Type B pancreatic cell (in vitro differentiated cells): ENCODE results near the gene SLC5A3. TPM values are rescaled to one million over a fixed set of nuclear protein-coding genes. Genes with fewer than 3 reads are reported as not detected.

Source experiments
- DNase-seq: peaks from one replicate; pipeline ENCODE4 v3.0.0; 2021; ENCODE audit warnings: mixed read lengths; ENCODE audit not compliant: unreplicated experiment; ENCODE audit errors: extremely low spot score
- H3K27ac Mint-ChIP-seq: 2 replicates; pipeline ENCODE4 v1.8.0; 2021; ENCODE audit warnings: mild to moderate bottlenecking, mixed read lengths
- H3K27me3 Mint-ChIP-seq: 2 replicates; pipeline ENCODE4 v1.8.0; 2021; ENCODE audit warnings: mixed read lengths
- H3K36me3 Mint-ChIP-seq: 2 replicates; pipeline ENCODE4 v1.8.0; 2021; ENCODE audit warnings: mixed read lengths
- H3K4me1 Mint-ChIP-seq: one replicate; pipeline ENCODE4 v1.8.0; 2021; ENCODE audit warnings: mixed read lengths; ENCODE audit not compliant: unreplicated experiment
- H3K4me3 Mint-ChIP-seq: 2 replicates; pipeline ENCODE4 v1.8.0; 2021; ENCODE audit warnings: mild to moderate bottlenecking, mixed read lengths
- H3K9me3 Mint-ChIP-seq: 2 replicates; pipeline ENCODE4 v1.8.0; 2021; ENCODE audit warnings: mixed read lengths
- total RNA-seq: library from RNA; stranded (reverse); gene quantifications from 2 replicates; pipeline ENCODE4 v1.2.1, GENCODE V29; 2021; ENCODE audit warnings: low replicate concordance
- TF ChIP-seq, protein P1 (sequence below): fragments of 200-600 bp; sonication (generic); conservative IDR thresholded peaks from 2 replicates; pipeline ENCODE4 v1.5.0; 2021; ENCODE audit warnings: antibody characterized with exemption, mild to moderate bottlenecking

Gene SLC5A3
- total RNA-seq, 1 donor from 2014 or later, result 28.8 TPM

- H3K27me3 Mint-ChIP-seq, result no peaks in the 10 kb centered on the region
- no peak for DNase-seq
- TF ChIP-seq, protein P1, sequence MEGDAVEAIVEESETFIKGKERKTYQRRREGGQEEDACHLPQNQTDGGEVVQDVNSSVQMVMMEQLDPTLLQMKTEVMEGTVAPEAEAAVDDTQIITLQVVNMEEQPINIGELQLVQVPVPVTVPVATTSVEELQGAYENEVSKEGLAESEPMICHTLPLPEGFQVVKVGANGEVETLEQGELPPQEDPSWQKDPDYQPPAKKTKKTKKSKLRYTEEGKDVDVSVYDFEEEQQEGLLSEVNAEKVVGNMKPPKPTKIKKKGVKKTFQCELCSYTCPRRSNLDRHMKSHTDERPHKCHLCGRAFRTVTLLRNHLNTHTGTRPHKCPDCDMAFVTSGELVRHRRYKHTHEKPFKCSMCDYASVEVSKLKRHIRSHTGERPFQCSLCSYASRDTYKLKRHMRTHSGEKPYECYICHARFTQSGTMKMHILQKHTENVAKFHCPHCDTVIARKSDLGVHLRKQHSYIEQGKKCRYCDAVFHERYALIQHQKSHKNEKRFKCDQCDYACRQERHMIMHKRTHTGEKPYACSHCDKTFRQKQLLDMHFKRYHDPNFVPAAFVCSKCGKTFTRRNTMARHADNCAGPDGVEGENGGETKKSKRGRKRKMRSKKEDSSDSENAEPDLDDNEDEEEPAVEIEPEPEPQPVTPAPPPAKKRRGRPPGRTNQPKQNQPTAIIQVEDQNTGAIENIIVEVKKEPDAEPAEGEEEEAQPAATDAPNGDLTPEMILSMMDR, result no peak
- H3K9me3 Mint-ChIP-seq, result peaks cover 7% of the 10 kb centered on the region
- H3K4me1 Mint-ChIP-seq, result peaks cover 22% of the 10 kb centered on the region
- H3K4me3 Mint-ChIP-seq, result no peak overlapping the region
- H3K27ac Mint-ChIP-seq, result no peak overlapping the region
- H3K36me3 Mint-ChIP-seq, result peaks cover 41% of the 10 kb centered on the region
These were observed 41.8 kb downstream of the SLC5A3 start for GRCh38 chr21:34115160-34115559.

DNA sequence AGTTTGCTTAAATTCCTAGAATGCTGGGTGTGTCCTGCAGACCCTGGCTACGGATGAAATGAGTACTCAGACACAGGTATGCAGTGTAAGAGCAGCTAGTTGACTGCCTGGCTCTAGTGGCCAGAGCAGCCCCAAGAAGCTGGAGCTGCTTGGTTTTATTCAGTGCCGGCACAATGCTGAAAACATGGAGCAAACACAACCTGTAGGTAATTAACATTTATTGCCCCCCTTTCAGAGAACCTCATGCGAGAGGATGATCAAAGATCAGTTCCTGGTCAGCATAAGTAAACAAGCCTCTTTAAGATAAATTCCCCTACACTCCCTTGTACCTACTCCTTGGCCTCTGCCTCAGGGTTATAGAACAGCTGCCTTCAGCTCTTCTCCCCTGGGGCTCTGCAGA, 43.2 kb downstream of the SLC5A3 start:
- TF ChIP-seq, protein P1, result no peak
- no peak overlapping the region for H3K27ac Mint-ChIP-seq
- no peak overlapping the region for H3K4me3 Mint-ChIP-seq
- peaks cover 7% of the 10 kb centered on the region for H3K9me3 Mint-ChIP-seq
- H3K36me3 Mint-ChIP-seq, result peaks cover 38% of the 10 kb centered on the region
- no peaks in the 10 kb centered on the region for H3K27me3 Mint-ChIP-seq
- peaks cover 22% of the 10 kb centered on the region for H3K4me1 Mint-ChIP-seq
- no peak for DNase-seq

DNA sequence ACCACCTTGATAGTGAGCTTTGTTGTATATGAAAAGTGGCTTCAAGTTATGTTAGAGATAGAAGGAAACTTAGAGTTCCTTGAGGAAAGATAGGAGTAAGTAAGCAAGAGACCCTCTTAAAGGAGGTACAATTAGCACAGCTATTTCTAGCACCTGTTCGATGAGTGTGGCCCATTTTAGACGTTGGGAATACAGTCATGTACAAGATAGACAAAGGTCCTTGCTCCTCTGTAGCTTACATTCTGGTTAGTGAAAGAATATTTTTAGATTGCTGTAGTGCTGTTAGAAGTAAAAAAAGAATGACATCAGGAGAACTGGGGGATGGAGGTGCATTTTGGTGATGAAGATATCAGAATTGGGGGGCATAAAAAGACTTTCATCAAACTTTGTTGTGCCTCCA, 47.5 kb downstream of the SLC5A3 start:
- H3K27ac Mint-ChIP-seq, result no peak overlapping the region
- peaks cover 9% of the 10 kb centered on the region for H3K9me3 Mint-ChIP-seq
- H3K4me3 Mint-ChIP-seq, result no peak overlapping the region
- TF ChIP-seq, protein P1, result no peak
- H3K27me3 Mint-ChIP-seq, result no peaks in the 10 kb centered on the region
- peaks cover 6% of the 10 kb centered on the region for H3K4me1 Mint-ChIP-seq
- peaks cover 37% of the 10 kb centered on the region for H3K36me3 Mint-ChIP-seq
- no peak for DNase-seq

DNA sequence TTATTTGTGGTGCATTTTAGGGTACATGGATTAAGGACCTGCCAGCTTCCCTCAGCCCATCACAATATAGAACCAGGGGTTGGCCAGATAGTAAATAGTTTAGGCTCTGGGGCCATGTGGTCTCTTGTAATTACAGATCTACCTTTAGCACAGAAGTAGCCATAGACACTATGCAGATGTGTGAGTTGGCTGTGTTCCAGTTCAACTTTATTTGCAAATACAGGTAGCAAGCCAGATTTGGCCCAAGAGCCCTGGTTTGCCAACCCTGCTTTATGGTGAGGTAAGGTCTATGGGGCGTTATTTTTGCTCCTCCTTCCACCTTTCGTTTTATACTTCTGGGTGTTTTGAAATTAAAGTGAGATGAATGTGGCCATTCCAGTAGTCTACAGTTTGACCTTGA, 48.7 kb downstream of the SLC5A3 start:
- Mint-ChIP-seq H3K27me3 (no peaks in the 10 kb centered on the region), H3K4me1 (peaks cover 14% of the 10 kb centered on the region), H3K36me3 (peaks cover 37% of the 10 kb centered on the region), H3K27ac (no peak overlapping the region), H3K9me3 (peaks cover 9% of the 10 kb centered on the region), H3K4me3 (no peak overlapping the region)
- no peak for DNase-seq
- TF ChIP-seq, protein P1, result no peak

Other genes starting within 250 kb of the SLC5A3 start
- 257 and 264 TPM in 2 replicates for gene ATP5PO, start 157.8 kb upstream of the SLC5A3 start, total RNA-seq
- gene MRPS6, start within 50 bp of the SLC5A3 start, total RNA-seq, result 40.7 and 74.8 TPM in 2 replicates